BLaER1 treated with 17β-estradiol and CSF1 and Interleukin-3, amounts not matched to agents 10 nM and 100 nM (cell line): ENCODE measurements around the gene BCL3.
"Not testable (repeated sequence)": the region's sequence is repeated elsewhere in the genome, so short reads cannot be mapped to it uniquely, and the experiment has no call there.

Experiments
- H3K27ac ChIP-seq, 11 experiments: shearing (Covaris generic); formaldehyde crosslinking; 2 replicates each; pipeline ENCODE4 v1.8.1; 2022
- H3K27me3 ChIP-seq, 11 experiments: shearing (Covaris generic); formaldehyde crosslinking; 2 replicates each; pipeline ENCODE4 v1.8.1; 2022
- H3K36me3 ChIP-seq, 11 experiments: shearing (Covaris generic); formaldehyde crosslinking; 2 replicates each; pipeline ENCODE4 v1.8.1; 2022
- H3K4me1 ChIP-seq, 10 experiments: shearing (Covaris generic); formaldehyde crosslinking; 2 replicates each; pipeline ENCODE4 v1.8.1; 2022
- H3K4me2 ChIP-seq, 11 experiments: shearing (Covaris generic); formaldehyde crosslinking; 2 replicates each; pipeline ENCODE4 v1.8.1; 2022
- H3K4me3 ChIP-seq, 10 experiments: shearing (Covaris generic); formaldehyde crosslinking; 2 replicates each; pipeline ENCODE4 v1.8.1; 2022
- H3K9ac ChIP-seq, 11 experiments: shearing (Covaris generic); formaldehyde crosslinking; 2 replicates each; pipeline ENCODE4 v1.8.1; 2022
- H3K9me3 ChIP-seq, 11 experiments: shearing (Covaris generic); formaldehyde crosslinking; replicated peaks in 1 of 11; 2 replicates each; pipeline ENCODE4 v1.8.1; 2022
- H4K20me1 ChIP-seq, 11 experiments: shearing (Covaris generic); formaldehyde crosslinking; 2 replicates each; pipeline ENCODE4 v1.8.1; 2022
- Cebpa-rat ChIP-seq, 11 experiments: shearing (Covaris generic); IDR thresholded peaks; 2 replicates each; pipeline ENCODE4 v1.8.1; 2022

BCL3 gene

DNA sequence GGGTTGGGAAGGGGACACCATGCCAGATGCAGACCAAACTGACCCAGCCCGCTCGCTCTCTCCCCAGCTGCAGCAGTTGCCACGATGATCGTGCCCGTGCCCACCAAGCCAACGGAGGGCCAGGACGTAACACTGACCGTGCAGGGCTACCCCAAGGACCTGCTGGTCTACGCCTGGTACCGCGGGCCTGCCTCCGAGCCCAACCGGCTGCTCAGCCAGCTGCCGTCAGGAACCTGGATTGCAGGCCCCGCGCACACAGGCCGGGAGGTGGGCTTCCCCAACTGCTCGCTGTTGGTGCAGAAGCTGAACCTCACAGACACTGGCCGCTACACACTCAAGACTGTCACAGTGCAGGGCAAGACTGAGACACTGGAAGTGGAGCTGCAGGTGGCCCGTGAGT lies 40.7 kb upstream of the BCL3 start:
- Histone ChIP-seq H3K4me3 (no peak overlapping the region), H3K9me3 (no peaks in the 10 kb centered on the region)
- no peak for TF ChIP-seq Cebpa-rat (IDR thresholded peaks at IDR 0.05)

GRCh38 chr19:44708940-44709339 lies 39.6 kb upstream of the BCL3 start:
- H3K27ac ChIP-seq, result no peak overlapping the region
- no peaks in the 10 kb centered on the region for H4K20me1 ChIP-seq
- no peaks in the 10 kb centered on the region for H3K27me3 ChIP-seq
- TF ChIP-seq Cebpa-rat (IDR thresholded peaks at IDR 0.05), result no peak
- peaks cover 0 to 16% (median 12%) of the 10 kb centered on the region in 10 experiments; a peak in 17 of 20 replicates for H3K4me1 ChIP-seq
- H3K36me3 ChIP-seq, result no peaks in the 10 kb centered on the region
- H3K9me3 ChIP-seq, result 0 out of 22 replicates have a peak, but pooled peaks cover 0 to under 1% (median 0%) of the 10 kb centered on the region in 11 experiments
- H3K9ac ChIP-seq, result no peak overlapping the region
- H3K4me2 ChIP-seq, result no peak overlapping the region
- no peak overlapping the region for H3K4me3 ChIP-seq

More for the DNA sequence above, 40.7 kb upstream of the BCL3 start:
- Histone ChIP-seq H3K4me1 (peaks cover 0 to 15% (median 12%) of the 10 kb centered on the region in 10 experiments; a peak in 17 of 20 replicates), H4K20me1 (no peaks in the 10 kb centered on the region), H3K36me3 (no peaks in the 10 kb centered on the region), H3K27me3 (no peaks in the 10 kb centered on the region), H3K9ac (no peak overlapping the region), H3K4me2 (no peak overlapping the region), H3K27ac (no peak overlapping the region)

DNA sequence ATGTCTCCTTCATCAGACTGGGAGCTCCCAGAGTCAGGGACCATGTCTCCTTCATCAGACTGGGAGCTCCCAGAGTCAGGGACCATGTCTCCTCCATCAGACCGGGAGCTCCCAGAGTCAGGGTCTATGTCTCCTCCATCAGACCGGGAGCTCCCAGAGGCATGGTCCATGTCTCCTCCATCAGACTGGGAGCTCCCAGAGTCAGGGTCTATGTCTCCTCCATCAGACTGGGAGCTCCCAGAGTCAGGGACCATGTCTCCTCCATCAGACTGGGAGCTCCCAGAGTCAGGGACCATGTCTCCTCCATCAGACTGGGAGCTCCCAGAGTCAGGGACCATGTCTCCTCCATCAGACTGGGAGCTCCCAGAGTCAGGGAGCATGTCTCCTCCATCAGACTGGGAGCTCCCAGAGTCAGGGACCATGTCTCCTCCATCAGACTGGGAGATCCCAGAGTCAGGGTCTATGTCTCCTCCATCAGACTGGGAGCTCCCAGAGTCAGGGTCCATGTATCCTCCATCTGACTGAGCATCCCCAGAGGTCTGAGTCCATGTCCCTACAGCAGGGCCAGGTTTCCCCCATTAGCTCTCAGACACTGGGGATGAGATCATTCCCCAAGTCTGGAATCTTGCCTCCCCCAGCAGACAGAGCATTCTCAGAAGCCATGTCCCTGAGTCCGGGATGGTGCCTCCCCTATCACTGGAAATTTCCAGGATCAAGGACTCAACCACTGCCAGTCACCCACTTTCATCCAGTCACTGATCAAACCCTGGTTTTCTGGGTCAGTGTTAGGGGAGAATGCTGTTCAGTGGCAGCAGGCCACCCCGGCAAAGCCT lies 38.9 kb upstream of the BCL3 start:
- H4K20me1 ChIP-seq, H3K27ac ChIP-seq, H3K27me3 ChIP-seq, H3K9ac ChIP-seq, H3K4me3 ChIP-seq, H3K9me3 ChIP-seq, H3K36me3 ChIP-seq: not testable (repeated sequence)
- Histone ChIP-seq H3K4me1 (peaks cover 0 to 16% (median 12%) of the 10 kb centered on the region in 10 experiments; a peak in 17 of 20 replicates), H3K4me2 (peak overlapping the region in 7 of 11 experiments; percentile 12 to 68 (median 54); a peak in 5 of 22 replicates)

- Histone ChIP-seq H3K36me3 (peaks cover 0 to 5% (median 0%) of the 10 kb centered on the region in 11 experiments; a peak in 1 of 22 replicates), H3K27me3 (no peaks in the 10 kb centered on the region), H3K4me1 (peaks cover 0 to 16% (median 12%) of the 10 kb centered on the region in 10 experiments; a peak in 17 of 20 replicates), H3K4me2 (peak overlapping the region in 9 of 11 experiments; percentile 12 to 68 (median 51); a peak in 16 of 22 replicates), H3K9me3 (peaks cover 11 to 16% (median 13%) of the 10 kb centered on the region in 11 experiments), H3K4me3 (no peak overlapping the region), H3K27ac (no peak overlapping the region), H3K9ac (no peak overlapping the region; a peak in 1 of 22 replicates), H4K20me1 (no peaks in the 10 kb centered on the region)
- TF ChIP-seq Cebpa-rat (IDR thresholded peaks at IDR 0.05), result no peak
Measured at GRCh38 chr19:44710483-44710882, 38.0 kb upstream of the BCL3 start.

DNA sequence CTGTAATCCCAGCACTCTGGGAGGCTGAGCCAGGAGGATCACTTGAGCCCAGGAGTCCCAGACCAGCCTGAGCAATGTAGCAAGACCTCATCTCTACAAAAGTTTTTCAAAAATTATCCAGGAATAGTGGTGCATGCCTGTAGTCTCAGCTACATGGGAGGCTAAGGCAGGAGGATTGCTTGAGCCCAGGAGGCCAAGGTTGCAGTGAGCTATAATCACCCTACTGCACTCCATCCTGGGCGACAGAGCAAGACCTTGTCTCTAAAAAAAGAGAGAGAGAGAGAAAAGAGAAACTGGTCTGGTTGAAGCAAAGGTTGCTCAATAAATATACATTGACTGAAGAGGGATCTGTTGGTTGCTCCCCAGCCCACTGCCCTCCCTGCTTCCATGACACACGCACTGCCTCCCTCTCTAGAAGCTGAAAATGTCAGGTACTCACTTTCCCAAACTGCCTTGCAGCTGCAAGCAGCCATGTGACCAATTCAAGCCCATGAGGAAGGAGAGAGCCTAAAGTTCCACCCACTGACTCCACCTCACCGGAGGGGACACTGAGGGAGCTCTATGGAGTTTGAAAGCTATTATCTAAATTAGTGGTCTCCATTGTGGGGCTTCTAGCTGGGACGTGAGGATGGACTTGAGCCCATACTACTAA lies 35.5 kb upstream of the BCL3 start:
- H3K9me3 ChIP-seq, result peaks cover 15 to 21% (median 18%) of the 10 kb centered on the region in 11 experiments

GRCh38 chr19:44714597-44715169 lies 33.8 kb upstream of the BCL3 start:
- Histone ChIP-seq H4K20me1 (no peaks in the 10 kb centered on the region), H3K9ac (no peak overlapping the region), H3K4me2 (no peak overlapping the region), H3K36me3 (peaks cover 0 to 5% (median 0%) of the 10 kb centered on the region in 11 experiments; a peak in 1 of 22 replicates), H3K4me3 (peak overlapping the region in 1 of 10 experiments; percentile 38; a peak in 1 of 20 replicates), H3K9me3 (peaks cover 15 to 21% (median 18%) of the 10 kb centered on the region in 11 experiments), H3K27me3 (no peaks in the 10 kb centered on the region), H3K4me1 (peaks cover 13 to 35% (median 27%) of the 10 kb centered on the region in 10 experiments), H3K27ac (no peak overlapping the region)
- TF ChIP-seq Cebpa-rat (IDR thresholded peaks at IDR 0.05), result no peak

More for the DNA sequence above, 35.5 kb upstream of the BCL3 start:
- no peak overlapping the region for H3K27ac ChIP-seq
- peaks cover 0 to 5% (median 0%) of the 10 kb centered on the region in 11 experiments; a peak in 1 of 22 replicates for H3K36me3 ChIP-seq
- no peaks in the 10 kb centered on the region for H3K27me3 ChIP-seq
- no peak for TF ChIP-seq Cebpa-rat (IDR thresholded peaks at IDR 0.05)
- no peak overlapping the region for H3K4me3 ChIP-seq
- no peak overlapping the region for H3K9ac ChIP-seq
- H3K4me1 ChIP-seq, result peaks cover 3 to 19% (median 13%) of the 10 kb centered on the region in 10 experiments; a peak in 19 of 20 replicates
- no peak overlapping the region for H3K4me2 ChIP-seq
- H4K20me1 ChIP-seq, result no peaks in the 10 kb centered on the region

DNA sequence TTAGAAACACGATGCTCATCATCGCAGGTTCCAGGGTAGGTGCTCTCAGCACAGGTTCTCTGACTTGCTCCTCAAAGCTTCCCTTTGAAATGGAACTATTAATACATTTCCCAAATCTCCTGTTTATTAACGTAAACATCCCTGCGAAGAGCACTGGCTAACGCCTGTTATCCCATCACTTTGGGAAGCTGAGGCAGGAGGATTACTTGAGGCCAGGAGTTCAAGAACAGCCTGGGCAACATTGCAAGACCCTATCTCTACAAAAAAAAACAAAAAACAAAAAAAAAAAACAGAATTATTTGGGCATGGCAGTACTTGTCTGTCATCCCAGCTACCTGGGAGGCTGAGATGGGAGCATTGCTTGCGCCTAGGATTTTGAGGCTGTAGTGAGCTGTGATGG lies 30.9 kb upstream of the BCL3 start:
- H4K20me1 ChIP-seq, result no peaks in the 10 kb centered on the region
- no peak overlapping the region for H3K4me3 ChIP-seq
- peaks cover 18 to 50% (median 44%) of the 10 kb centered on the region in 10 experiments for H3K4me1 ChIP-seq
- H3K27me3 ChIP-seq, result no peaks in the 10 kb centered on the region
- peaks cover 0 to 5% (median 0%) of the 10 kb centered on the region in 11 experiments; a peak in 1 of 22 replicates for H3K36me3 ChIP-seq
- no peak overlapping the region for H3K9ac ChIP-seq
- no peak for TF ChIP-seq Cebpa-rat (IDR thresholded peaks at IDR 0.05)
- H3K9me3 ChIP-seq, result peaks cover 15 to 21% (median 18%) of the 10 kb centered on the region in 11 experiments
- H3K27ac ChIP-seq, result no peak overlapping the region
- H3K4me2 ChIP-seq, result peak overlapping the region in 3 of 11 experiments; percentile 83 to 87 (median 85); a peak in 2 of 22 replicates

GRCh38 chr19:44718441-44719261 lies 29.9 kb upstream of the BCL3 start:
- Histone ChIP-seq H3K9ac (peak overlapping the region in 3 of 11 experiments; percentile 27 to 46 (median 38); a peak in 3 of 22 replicates), H3K9me3 (peaks cover 15 to 21% (median 18%) of the 10 kb centered on the region in 11 experiments), H3K4me3 (peak overlapping the region in 1 of 10 experiments; percentile 12; a peak in 1 of 20 replicates), H3K36me3 (peaks cover 0 to 5% (median 0%) of the 10 kb centered on the region in 11 experiments; a peak in 1 of 22 replicates), H3K4me2 (peak overlapping the region in 8 of 11 experiments; percentile 15 to 91 (median 83); a peak in 15 of 22 replicates), H3K27me3 (no peaks in the 10 kb centered on the region), H4K20me1 (no peaks in the 10 kb centered on the region), H3K4me1 (peaks cover 28 to 59% (median 52%) of the 10 kb centered on the region in 10 experiments), H3K27ac (peak overlapping the region in 5 of 11 experiments; percentile 5 to 33 (median 26); a peak in 6 of 22 replicates)
- TF ChIP-seq Cebpa-rat (IDR thresholded peaks at IDR 0.05), result no peak
